Kidney glomerular epithelial cell (primary cell): ENCODE measurements around the gene CLN3.
"Not testable (repeated sequence)": the region's sequence is repeated elsewhere in the genome, so short reads cannot be mapped to it uniquely, and the experiment has no call there.

Experiments used
- DNase-seq: peaks from one replicate; lab custom pipeline; 2025; lab: John Stamatoyannopoulos, UW

The CLN3 gene

GRCh38 chr16:28491970-28492474 is at the start of gene CLN3:
Gene CLN3, minus strand, starts transcription at chr16:28492074. Its CDS starts 315 bp downstream, at chr16:28491759.
- peak; percentile 98 for DNase-seq

- no peak for DNase-seq
These were observed 48.5 kb upstream of the CLN3 start for GRCh38 chr16:28540346-28540745.

DNA sequence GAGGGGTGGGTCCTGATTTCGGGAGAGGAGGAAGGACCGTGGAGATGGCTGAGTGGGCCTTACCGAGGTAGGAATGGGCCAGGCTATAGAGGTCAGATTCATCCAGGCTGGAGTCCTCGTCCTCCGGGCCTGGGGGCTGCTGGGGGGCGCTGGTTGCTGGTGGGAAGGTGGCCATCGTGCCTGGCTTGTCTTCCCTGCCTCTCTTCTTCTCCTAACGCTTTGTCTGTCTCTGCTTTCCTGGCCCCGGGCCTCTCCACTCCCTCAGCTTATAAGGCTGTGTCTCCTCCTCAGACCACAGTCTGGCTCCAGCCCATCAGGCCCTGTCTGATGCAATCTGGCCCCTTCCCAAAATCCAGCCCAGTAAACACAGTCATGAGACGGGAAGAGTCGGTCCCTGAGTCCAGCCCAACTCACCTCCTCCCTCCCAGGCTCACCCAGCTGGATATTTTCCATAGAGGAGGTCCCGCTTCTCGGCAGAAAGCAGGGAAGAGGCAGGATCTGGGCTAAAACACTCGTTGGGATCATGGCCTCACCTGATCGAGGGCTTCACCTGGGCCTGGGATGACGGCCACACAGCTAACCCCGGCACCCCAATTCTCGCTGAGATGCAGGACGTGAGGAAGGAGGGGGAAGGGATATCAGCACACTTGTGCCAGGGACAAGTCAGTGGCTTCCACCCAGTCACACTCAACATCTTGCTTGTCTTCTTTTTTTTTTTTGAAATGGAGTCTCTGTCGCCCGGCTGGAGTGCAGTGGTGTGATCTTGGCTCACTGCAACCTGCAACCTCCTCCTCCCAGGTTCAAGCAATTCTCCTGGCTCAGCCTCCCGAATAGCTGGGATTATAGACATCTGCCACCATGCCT is 47.1 kb upstream of the CLN3 start, which contains the start of gene NUPR1:
Gene NUPR1, minus strand, starts transcription at position 242 of the 864 bp plus-strand sequence. Its CDS starts 67 bp downstream, at position 175.
- DNase-seq: peak; percentile 63

GRCh38 chr16:28537964-28538732 is 46.3 kb upstream of the CLN3 start:
- no peak for DNase-seq

DNA sequence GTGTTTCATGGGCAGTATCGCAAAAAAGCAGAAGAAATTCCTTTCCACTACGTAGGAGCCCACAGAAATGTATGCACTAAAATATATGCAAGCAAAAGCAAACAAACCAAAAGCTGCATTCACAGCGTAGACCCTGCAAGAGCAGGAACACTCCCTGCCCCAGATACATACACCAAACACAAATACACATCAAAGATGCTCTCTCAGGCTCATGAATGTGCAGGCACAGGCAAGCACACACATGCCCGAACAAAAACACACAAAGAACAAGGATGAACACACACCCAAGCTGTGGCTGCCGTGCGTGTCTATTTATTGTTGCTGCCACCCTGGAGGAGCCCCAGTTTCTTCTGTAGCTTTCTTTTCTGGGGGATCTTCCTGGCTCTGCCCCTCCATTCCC is 45.2 kb upstream of the CLN3 start:
- DNase-seq: no peak

- no peak for DNase-seq
These were observed 42.9 kb upstream of the CLN3 start for GRCh38 chr16:28534542-28535373.

DNA sequence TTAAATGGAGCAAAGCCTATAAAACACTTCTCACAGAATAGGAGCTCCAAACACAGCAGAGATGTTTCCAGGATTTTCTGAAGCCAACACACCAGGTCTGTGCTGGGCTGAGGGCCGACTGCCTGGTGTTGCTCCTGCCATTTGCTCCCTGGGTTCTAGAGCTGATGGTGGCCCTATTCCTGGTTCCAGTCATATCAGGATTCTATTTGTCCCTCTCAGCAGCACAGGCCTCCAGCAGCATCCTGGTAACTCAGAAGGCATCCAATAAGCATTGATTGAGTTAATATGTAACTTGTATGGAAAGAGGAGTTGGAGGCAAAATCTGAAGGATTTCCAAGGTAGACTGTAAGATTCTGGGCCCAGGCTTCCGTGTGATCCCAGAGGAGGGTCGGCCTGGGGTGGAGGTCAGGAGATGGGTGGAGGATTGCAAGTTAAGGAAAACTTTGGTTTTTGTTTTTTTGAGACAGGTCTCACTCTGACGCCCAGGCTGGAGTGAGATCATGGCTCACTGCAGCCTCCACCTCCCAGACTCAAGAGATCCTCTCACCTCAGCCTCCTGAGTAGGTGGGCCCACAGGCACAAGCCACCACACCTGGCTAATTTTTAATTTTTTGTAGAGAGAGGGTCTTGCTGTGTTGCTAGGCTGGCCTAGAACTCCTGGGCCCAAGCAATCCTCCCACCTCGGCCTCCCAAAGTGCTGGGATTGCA is 41.2 kb upstream of the CLN3 start:
- DNase-seq: no peak

DNA sequence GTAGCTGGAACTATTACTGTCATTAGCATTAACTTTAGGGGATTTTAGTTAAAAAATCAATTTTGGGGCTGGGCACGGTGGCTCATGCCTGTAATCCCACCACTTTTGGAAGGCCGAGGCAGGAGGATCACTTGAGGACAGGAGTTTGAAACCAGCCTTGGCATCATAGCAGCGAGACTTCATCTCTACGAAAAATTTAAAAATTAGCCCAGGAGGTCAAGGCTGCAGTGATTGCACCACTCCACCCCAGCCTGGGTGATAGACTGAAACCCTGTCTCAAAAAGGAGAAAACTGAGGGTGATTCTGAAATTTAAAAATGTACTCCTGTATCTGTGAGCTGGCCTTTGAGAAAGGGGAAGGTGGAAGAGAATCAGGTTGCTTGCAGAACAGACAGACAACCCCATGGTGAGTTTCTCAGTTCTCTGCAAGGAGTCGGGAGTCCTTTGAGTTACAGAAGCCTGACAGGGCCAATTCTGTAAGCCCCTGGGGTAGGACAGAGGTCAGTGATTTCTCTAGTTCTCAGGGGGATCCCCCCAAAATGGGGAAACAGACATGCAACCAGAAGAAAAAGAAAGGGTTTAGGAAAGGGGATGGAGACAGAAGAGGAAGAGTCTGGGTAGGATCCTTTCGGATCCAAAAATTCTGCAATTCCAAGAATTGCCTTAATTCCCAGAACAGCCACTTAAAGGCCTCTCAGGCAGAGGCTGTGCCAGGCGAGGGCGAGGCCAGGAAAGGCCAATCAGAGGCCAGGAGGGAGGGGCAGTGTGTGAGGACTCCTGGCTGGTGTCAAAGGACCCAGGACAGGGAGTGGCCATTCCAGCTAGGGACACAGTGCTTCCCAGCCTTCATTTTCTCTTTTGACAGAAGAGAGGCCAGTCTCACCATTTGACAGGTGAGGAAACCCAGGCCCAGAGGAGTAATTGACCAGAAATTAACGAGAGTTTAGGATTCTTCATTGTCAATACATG is 40.2 kb upstream of the CLN3 start:
- DNase-seq: no peak

- no peak for DNase-seq
These were observed 37.2 kb upstream of the CLN3 start for GRCh38 chr16:28529124-28529523.

DNA sequence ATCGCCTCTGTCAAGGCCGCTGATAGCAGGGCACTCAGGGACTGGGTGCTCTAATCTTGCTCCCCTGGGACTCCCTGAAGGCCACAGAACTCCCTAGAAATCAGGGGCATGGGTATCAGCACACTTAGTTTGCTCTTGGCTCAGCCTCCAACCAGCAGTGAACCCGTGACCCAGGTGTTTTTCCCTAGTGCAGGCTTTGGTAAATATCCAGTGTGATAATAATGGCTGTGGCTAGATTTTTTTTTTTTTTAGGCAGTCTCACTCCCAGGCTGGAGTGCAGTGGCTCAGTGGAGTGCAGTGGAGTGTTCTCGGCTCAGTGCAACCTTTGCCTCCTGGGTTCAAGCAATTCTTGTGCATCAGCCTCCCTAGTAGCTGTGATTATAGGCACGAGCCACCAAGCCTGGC is 36.6 kb upstream of the CLN3 start:
- DNase-seq: no peak

DNA sequence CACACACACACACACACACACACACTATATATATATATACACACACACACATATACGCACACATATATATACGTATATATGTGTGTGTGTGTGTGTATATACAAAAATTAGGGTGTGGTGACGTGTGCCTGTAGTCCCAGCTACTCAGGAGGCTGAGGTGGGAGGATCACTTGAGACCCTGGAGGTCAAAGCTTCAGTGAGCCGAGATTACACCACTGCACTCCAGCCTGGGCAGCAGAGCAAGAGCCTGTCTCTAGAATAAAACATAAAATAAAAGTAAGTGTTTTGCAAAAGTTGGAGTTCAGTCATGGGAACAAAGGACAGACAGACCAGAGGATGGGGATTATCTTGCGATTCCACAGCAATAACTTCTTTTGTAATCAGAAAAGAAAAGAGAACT is 36.1 kb upstream of the CLN3 start:
- no peak for DNase-seq

GRCh38 chr16:28527100-28527785 is 35.4 kb upstream of the CLN3 start:
- DNase-seq: not testable (repeated sequence)

GRCh38 chr16:28526201-28527099 is 34.6 kb upstream of the CLN3 start:
- no peak for DNase-seq

DNA sequence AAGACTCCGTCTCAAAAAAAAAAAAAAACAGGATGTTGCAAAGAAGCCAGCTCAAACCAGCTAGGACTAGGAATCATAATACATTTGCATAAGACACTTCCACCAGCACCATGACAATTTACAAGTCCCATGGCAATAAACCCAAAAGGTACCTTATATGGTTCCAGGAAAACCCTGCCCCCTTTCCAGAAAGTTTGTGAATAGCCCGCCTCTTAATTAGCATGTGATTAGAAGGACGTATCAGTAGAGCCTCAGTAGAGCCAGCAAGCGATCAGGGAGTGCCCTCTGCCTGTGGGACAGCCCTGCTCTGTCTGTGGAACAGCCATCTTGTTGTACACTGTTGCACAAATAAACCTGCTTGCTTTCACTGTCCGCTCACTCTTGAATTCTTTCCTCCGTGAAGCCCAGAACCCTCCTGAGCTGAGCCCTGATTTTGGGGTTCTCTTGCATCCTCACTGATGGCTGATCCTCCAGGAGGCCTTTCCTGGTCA is 32.9 kb upstream of the CLN3 start:
- DNase-seq: no peak

- DNase-seq: no peak
These were observed 30.9 kb upstream of the CLN3 start for GRCh38 chr16:28522792-28523191.

DNA sequence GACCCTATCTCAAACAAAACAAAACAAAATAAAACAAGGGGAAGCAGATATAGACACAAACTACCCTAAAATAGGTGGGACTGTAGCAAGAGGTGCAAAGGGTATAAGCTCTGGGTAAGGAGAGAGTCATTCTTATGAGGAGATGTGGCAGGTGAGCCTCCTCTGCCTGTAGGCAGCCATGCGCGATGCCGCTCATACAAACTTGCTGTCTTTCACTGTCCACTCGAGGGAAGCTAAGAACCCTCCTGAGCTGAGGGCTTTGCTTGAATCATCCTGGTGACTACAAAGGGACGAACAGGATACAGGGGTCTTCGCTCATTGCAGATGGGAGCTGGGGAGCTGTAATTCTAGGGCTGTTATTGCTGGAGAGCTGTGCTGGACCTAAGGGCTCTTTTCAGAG is 29.6 kb upstream of the CLN3 start:
- no peak for DNase-seq

DNA sequence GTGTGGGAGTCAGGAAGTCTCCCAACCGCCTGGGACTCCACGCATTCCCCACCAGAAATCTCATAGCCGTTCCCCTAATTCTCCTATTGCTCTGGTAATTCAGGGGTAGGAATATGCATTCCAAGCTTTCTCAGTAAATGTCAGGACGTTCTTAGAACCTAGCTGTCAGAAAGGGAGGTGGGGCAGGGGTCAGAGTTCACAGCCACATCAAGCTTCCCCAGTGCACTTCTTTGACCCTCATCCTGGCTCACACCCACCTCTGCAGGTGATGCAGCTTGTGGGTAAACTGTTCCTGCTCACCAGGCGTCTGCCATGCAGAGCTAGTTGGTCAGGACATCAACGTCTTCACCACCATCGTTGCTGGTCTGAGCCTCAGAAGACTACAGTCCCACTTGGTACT is 28.8 kb upstream of the CLN3 start:
- no peak for DNase-seq

GRCh38 chr16:28514246-28514645 is 22.4 kb upstream of the CLN3 start:
- no peak for DNase-seq
